Mucosa of descending colon (tissue), 3 donors: ENCODE data around the gene ERBB4. TPM values are rescaled to one million over a fixed set of nuclear protein-coding genes. Genes with fewer than 3 reads are reported as not detected.

Experiments
- ATAC-seq: fragments of 200-7000 bp; cut with Tn5 transposase; one replicate; pipeline ENCODE4 v1.9.1; 2020; ENCODE audit warnings: mild to moderate bottlenecking, moderate library complexity
- DNase-seq, 3 donors: peaks; one replicate each; pipeline ENCODE4 v3.0.0-alpha.2; 2020
- H3K36me3 ChIP-seq: fragments of 200-600 bp; one replicate; pipeline ENCODE4 v1.8.0; 2021; ENCODE audit warnings: low read depth, mild to moderate bottlenecking
- H3K4me1 ChIP-seq: fragments of 200-600 bp; one replicate; pipeline ENCODE4 v1.8.0; 2021; ENCODE audit warnings: low read depth, mild to moderate bottlenecking
- H3K4me3 ChIP-seq: fragments of 200-600 bp; one replicate; pipeline ENCODE4 v1.8.0; 2021; ENCODE audit warnings: mild to moderate bottlenecking
- H3K9me3 ChIP-seq: fragments of 200-600 bp; one replicate; pipeline ENCODE4 v1.8.0; 2021; ENCODE audit warnings: mild to moderate bottlenecking
- intact Hi-C, 2 donors: fragments of 100-400 bp; cut with DNase I in 1 of 2; cut with micrococcal nuclease in 1 of 2; formaldehyde crosslinking; loops; one replicate each; pipeline versions ENCODE4 v1.11.0 to v1.11.1; 2022; cut with DNase I, micrococcal nuclease
- total RNA-seq, 3 donors: library from RNA; stranded (reverse); fragmentation: NEBNext Ultra II Directional in 2 of 3; extraction: Animal tissue kit (Norgen Biotek cat#: 25700) in 2 of 3; gene quantifications; one replicate each; pipeline versions ENCODE4 v1.2.1 to v1.2.4, GENCODE V29; 2021 to 2023
- TF ChIP-seq, protein P1 (sequence below): fragments of 200-600 bp; IDR thresholded peaks from one replicate; pipeline ENCODE4 v1.8.0; 2022; ENCODE audit warnings: antibody characterized with exemption, mild to moderate bottlenecking
- donor health status: DM: no; HTN: no; CAD: no; lungs with moderate emphysema.
- donor health status: DM: no; HTN: no; CAD: no.
- donor health status: DM: no; HTN: yes; CAD: no.

The ERBB4 gene
- total RNA-seq, 3 donors from 2014 or later = 0.05 to 0.25 TPM; not detected in 1

DNA sequence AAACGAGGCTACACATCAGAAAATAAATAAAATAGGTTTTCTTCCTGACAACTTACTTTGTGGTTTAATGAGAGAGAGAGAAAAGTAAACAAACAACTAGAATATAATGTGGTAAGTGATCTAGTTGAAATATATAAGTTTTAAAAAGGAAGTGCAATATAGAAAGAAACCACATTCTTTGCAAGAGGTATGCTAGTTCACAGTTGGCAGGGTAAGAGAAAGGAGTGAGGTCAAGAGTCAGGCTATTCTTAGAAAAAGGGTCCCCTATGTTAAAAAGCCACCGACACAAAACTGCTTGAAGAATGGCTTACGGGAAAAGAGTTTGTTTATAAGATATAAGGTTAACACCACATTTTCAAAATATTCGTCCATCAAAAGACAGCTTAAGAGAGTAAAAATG, 462.1 kb downstream of the ERBB4 start:
- H3K36me3 ChIP-seq = no peaks in the 10 kb centered on the region
- H3K4me3 ChIP-seq = no peak overlapping the region
- TF ChIP-seq, protein P1, sequence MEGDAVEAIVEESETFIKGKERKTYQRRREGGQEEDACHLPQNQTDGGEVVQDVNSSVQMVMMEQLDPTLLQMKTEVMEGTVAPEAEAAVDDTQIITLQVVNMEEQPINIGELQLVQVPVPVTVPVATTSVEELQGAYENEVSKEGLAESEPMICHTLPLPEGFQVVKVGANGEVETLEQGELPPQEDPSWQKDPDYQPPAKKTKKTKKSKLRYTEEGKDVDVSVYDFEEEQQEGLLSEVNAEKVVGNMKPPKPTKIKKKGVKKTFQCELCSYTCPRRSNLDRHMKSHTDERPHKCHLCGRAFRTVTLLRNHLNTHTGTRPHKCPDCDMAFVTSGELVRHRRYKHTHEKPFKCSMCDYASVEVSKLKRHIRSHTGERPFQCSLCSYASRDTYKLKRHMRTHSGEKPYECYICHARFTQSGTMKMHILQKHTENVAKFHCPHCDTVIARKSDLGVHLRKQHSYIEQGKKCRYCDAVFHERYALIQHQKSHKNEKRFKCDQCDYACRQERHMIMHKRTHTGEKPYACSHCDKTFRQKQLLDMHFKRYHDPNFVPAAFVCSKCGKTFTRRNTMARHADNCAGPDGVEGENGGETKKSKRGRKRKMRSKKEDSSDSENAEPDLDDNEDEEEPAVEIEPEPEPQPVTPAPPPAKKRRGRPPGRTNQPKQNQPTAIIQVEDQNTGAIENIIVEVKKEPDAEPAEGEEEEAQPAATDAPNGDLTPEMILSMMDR = no peak
- H3K4me1 ChIP-seq = no peaks in the 10 kb centered on the region
- H3K9me3 ChIP-seq = no peaks in the 10 kb centered on the region
- ATAC-seq = no peak
- no peak for DNase-seq
- intact Hi-C loops = no loop called here

DNA sequence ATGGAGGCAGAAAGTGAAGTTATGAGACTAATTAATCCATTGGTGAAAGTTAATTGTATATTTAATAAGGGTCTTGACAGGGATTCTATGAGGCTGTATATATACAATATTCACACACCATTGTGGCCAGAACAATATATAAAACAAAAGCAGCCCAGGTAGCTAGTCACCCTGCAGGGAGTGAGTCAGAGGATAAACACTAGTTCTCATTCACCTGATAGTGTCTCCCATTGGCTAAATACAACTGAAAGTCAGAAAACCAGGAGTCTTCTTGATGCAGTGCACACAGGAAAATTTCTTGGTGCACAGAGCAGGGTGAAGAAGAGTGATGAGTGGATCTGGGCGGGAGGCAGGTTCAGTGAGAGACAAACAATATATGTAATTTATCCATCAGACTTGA, 465.2 kb downstream of the ERBB4 start:
- TF ChIP-seq, protein P1 = no peak
- no peak overlapping the region for H3K4me3 ChIP-seq
- no peaks in the 10 kb centered on the region for H3K36me3 ChIP-seq
- no peaks in the 10 kb centered on the region for H3K9me3 ChIP-seq
- intact Hi-C loops = no loop called here
- DNase-seq (no peak), ATAC-seq (no peak)
- H3K4me1 ChIP-seq = no peaks in the 10 kb centered on the region

DNA sequence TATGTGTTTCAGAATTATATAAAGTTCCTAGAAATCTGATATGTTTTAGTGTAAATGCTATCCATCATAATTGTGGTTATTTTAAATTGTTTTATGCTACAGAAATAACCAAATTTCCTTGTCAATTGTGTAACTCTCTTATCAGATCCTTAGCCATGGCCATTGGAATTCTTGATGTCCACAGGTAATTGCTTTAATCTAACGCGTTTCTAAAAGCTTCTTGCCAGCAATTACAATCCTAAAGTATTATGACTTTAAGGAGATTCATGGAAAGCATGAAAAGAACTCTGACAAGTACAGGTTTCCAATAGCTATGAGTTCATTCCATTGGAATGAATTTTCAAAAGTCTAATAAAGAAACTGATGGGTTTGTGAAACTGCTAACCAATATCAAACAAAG, 472.1 kb downstream of the ERBB4 start:
- no peak for DNase-seq
- intact Hi-C loops = no loop called here
- Histone ChIP-seq H3K9me3 (no peaks in the 10 kb centered on the region), H3K4me1 (no peaks in the 10 kb centered on the region), H3K36me3 (no peaks in the 10 kb centered on the region), H3K4me3 (no peak overlapping the region)
- TF ChIP-seq, protein P1 = no peak
- ATAC-seq = no peak

DNA sequence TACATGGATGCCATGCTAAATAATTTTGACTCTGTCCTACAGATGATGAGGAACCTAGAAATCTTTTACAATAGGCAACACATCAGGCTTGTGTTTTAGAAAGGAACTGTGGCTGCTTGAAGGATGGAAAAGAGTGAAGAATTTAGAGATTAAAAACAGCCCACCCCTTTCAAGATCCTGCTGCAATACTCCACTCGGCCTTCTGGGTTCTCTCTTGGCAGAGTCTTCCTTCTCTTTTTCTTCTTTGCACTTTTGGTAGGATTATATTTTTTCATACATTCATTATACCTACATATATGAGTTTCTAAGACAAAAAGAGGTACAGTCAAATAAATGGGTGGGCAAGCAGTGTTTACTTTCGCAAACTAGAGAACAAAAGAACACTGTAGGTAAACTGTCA, 474.3 kb downstream of the ERBB4 start:
- ATAC-seq (no peak), DNase-seq (no peak)
- TF ChIP-seq, protein P1 = no peak
- Histone ChIP-seq H3K36me3 (no peaks in the 10 kb centered on the region), H3K4me3 (no peak overlapping the region), H3K9me3 (no peaks in the 10 kb centered on the region), H3K4me1 (no peaks in the 10 kb centered on the region)
- intact Hi-C loops = no loop called here

DNA sequence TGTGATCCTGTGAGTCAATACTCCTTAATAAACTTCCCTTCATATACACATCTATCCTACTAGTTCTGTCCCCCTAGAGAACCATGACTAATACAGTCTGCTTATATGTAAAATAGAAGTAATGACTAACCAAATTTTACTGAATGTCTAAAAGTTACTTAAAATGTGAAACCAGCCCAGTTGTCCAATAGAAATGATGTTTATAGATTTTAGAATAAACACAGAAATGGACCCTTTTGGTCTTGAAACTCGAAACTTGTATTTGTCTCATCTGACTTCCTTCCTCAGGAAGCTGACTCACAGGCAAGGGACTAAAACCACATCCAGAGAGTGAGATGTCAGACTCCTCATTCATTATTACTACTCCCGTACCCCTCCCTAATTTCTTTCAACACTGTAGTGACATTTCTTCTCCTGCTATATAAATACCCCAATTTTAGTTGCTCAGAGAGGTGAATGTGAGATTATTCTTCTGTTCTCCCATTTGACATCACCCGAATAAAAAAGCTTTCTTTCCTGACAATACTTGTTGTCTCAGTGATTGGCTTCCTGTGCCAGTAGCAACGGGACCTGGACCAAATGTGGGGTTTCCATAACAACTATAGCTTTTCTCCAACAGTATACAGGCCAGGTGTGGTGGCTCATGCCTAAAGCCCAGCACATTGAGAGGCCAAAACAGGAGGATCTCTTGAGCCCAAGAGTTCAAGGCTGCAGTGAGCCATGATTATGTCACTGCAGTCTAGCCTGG, 486.0 kb downstream of the ERBB4 start:
- Histone ChIP-seq H3K4me1 (no peaks in the 10 kb centered on the region), H3K4me3 (no peak overlapping the region), H3K9me3 (peaks cover 27% of the 10 kb centered on the region), H3K36me3 (no peaks in the 10 kb centered on the region)
- ATAC-seq (no peak), DNase-seq (no peak)
- TF ChIP-seq, protein P1 = no peak
- intact Hi-C loops = no loop called here
